Measurements from ENCODE around the gene HSPA12B. TPM values are rescaled to one million over a fixed set of nuclear protein-coding genes. Genes with fewer than 3 reads are reported as not detected.

The HSPA12B gene
- total and polyA plus RNA-seq, 2 of the 13 experiments (the other 11 are each of a cell fraction or from before 2014, with no cell fraction given) = 0.01 TPM; not detected in 1

GRCh38 chr20:3749689-3750531 is 17.4 kb downstream of the HSPA12B start (continued):
- TF ChIP-seq CSRNP1 (CRISPR knock-in tag; IDR thresholded peaks at IDR 0.05) = peak; percentile 90; the same call in 1 of the 2 replicates
- TF ChIP-seq PAF1 (CRISPR knock-in tag; IDR thresholded peaks at IDR 0.05) = no peak
- TF ChIP-seq CEBPB (IDR thresholded peaks at IDR 0.05; ENCODE audit: borderline replicate concordance, low read depth, low read length) = no peak
- no peak for TF ChIP-seq STAT6 (CRISPR knock-in tag; IDR thresholded peaks at IDR 0.05; ENCODE audit: borderline replicate concordance)
- peak; percentile 31; the same call in 1 of the 2 replicates for TF ChIP-seq FOSL2 (CRISPR knock-in tag; IDR thresholded peaks at IDR 0.05)
- TF ChIP-seq IKZF1 (IDR thresholded peaks at IDR 0.05) = no peak
- no peak for TF ChIP-seq DZIP1 (CRISPR knock-in tag; IDR thresholded peaks at IDR 0.05)
- TF ChIP-seq PBX3 (CRISPR knock-in tag; IDR thresholded peaks at IDR 0.05; ENCODE audit: borderline replicate concordance) = no peak
- TF ChIP-seq GABPB1 (CRISPR knock-in tag; IDR thresholded peaks at IDR 0.05) = peak; percentile 76
- TF ChIP-seq ZBTB21 (CRISPR knock-in tag; IDR thresholded peaks at IDR 0.05) = no peak
- no peak for TF ChIP-seq U2AF2 (IDR thresholded peaks at IDR 0.05; ENCODE audit: low read depth, low read length)
- TF ChIP-seq ZNF629 (CRISPR knock-in tag; conservative IDR thresholded peaks at IDR 0.05) = no peak
- TF ChIP-seq AHR (CRISPR knock-in tag; IDR thresholded peaks at IDR 0.05) = 0 out of 2 replicates have a peak, but pooled peaks have one; percentile 48
- TF ChIP-seq NRL (CRISPR knock-in tag; IDR thresholded peaks at IDR 0.05; ENCODE audit: borderline replicate concordance) = no peak
- TF ChIP-seq RBAK (CRISPR knock-in tag; IDR thresholded peaks at IDR 0.05) = no peak; the same call in 1 of the 2 replicates
- TF ChIP-seq MATR3 (CRISPR knock-in tag; IDR thresholded peaks at IDR 0.05) = no peak
- no peak for TF ChIP-seq ZNF512B (CRISPR knock-in tag; IDR thresholded peaks at IDR 0.05; ENCODE audit: borderline replicate concordance)
- no peak; the same call in 1 of the 2 replicates for TF ChIP-seq ZNF33B (CRISPR knock-in tag; IDR thresholded peaks at IDR 0.05)

Measured in HepG2 (cell line).